Middle frontal gyrus (tissue), 1 donor: ENCODE results near the gene VIL1.

Experiments used
- DNase-seq: peaks from one replicate; pipeline ENCODE4 v3.0.0-alpha.2; 2015; ENCODE audit warnings: low spot score; ENCODE audit errors: extremely low spot score

VIL1 gene

GRCh38 chr2:218418717-218419458, at the start of gene VIL1:
Gene VIL1, plus strand, starts transcription at chr2:218419123. Its CDS starts 4,656 bp downstream, at chr2:218423779.
- no peak for DNase-seq

- no peak for DNase-seq
Measured at GRCh38 chr2:218369330-218369729, 49.6 kb upstream of the VIL1 start.

GRCh38 chr2:218370410-218371063, 48.4 kb upstream of the VIL1 start:
- DNase-seq, result peak; percentile 17

GRCh38 chr2:218371983-218372350, 47.0 kb upstream of the VIL1 start:
- DNase-seq, result no peak

- DNase-seq, result no peak
Measured at GRCh38 chr2:218374795-218375194, 44.1 kb upstream of the VIL1 start.

- no peak for DNase-seq
Measured at GRCh38 chr2:218375212-218375611, 43.7 kb upstream of the VIL1 start.

GRCh38 chr2:218378053-218378452, 40.9 kb upstream of the VIL1 start:
- no peak for DNase-seq

- no peak for DNase-seq
Measured at GRCh38 chr2:218381916-218382366, 37.0 kb upstream of the VIL1 start, which contains the start of gene SLC11A1. Gene SLC11A1, plus strand, starts transcription at chr2:218382273. Its CDS starts 96 bp downstream, at chr2:218382369.

GRCh38 chr2:218382785-218383184, 36.1 kb upstream of the VIL1 start:
- no peak for DNase-seq

GRCh38 chr2:218383892-218384519, 34.9 kb upstream of the VIL1 start:
- no peak for DNase-seq

GRCh38 chr2:218384975-218385374, 33.9 kb upstream of the VIL1 start:
- no peak for DNase-seq

GRCh38 chr2:218386505-218387368, 32.2 kb upstream of the VIL1 start:
- no peak for DNase-seq

- no peak for DNase-seq
Measured at GRCh38 chr2:218387369-218388194, 31.3 kb upstream of the VIL1 start.

GRCh38 chr2:218389333-218390150, 29.4 kb upstream of the VIL1 start:
- DNase-seq, result no peak

GRCh38 chr2:218391202-218391601, 27.7 kb upstream of the VIL1 start:
- DNase-seq, result no peak

GRCh38 chr2:218392459-218392858, 26.5 kb upstream of the VIL1 start:
- no peak for DNase-seq

- DNase-seq, result no peak
Measured at GRCh38 chr2:218392891-218393462, 25.9 kb upstream of the VIL1 start.

GRCh38 chr2:218393750-218394290, 25.1 kb upstream of the VIL1 start:
- DNase-seq, result no peak
